Hepatocyte (in vitro differentiated cells): ENCODE measurements around the gene CHRM2. TPM values are rescaled to one million over a fixed set of nuclear protein-coding genes. Genes with fewer than 3 reads are reported as not detected.

Experiments
- DNase-seq: peaks from one replicate; pipeline ENCODE4 v3.0.0-alpha.2; 2016; ENCODE audit warnings: low spot score
- H2AFZ ChIP-seq: fragments of 200-600 bp; sonication (generic); 2 replicates; pipeline ENCODE4 v1.6.0; 2016; ENCODE audit warnings: antibody characterized with exemption, mild to moderate bottlenecking
- H3K27ac ChIP-seq: fragments of 200-600 bp; sonication (generic); 2 replicates; pipeline ENCODE4 v1.5.1; 2016; ENCODE audit warnings: mild to moderate bottlenecking
- H3K27me3 ChIP-seq: fragments of 200-600 bp; sonication (generic); 2 replicates; pipeline ENCODE4 v1.6.1; 2016
- H3K36me3 ChIP-seq: fragments of 200-600 bp; sonication (generic); replicated peaks from 2 replicates; pipeline ENCODE4 v1.5.1; 2016; ENCODE audit warnings: low read depth; ENCODE audit not compliant: insufficient read depth
- H3K4me1 ChIP-seq: fragments of 200-600 bp; sonication (generic); 2 replicates; pipeline ENCODE4 v1.5.1; 2016; ENCODE audit warnings: mild to moderate bottlenecking, moderate library complexity; ENCODE audit not compliant: insufficient read depth
- H3K4me2 ChIP-seq: fragments of 200-600 bp; sonication (generic); 2 replicates; pipeline ENCODE4 v1.6.0; 2016
- H3K4me3 ChIP-seq: fragments of 200-600 bp; sonication (generic); 2 replicates; pipeline ENCODE4 v1.5.1; 2016; ENCODE audit warnings: mild to moderate bottlenecking
- H3K79me2 ChIP-seq: fragments of 200-600 bp; sonication (generic); 2 replicates; pipeline ENCODE4 v1.6.0; 2017; ENCODE audit warnings: mild to moderate bottlenecking
- H3K9me2 ChIP-seq: fragments of 200-600 bp; sonication (generic); replicated peaks from 2 replicates; pipeline ENCODE4 v1.6.0; 2017; ENCODE audit warnings: mild to moderate bottlenecking; ENCODE audit not compliant: insufficient read depth
- H3K9me3 ChIP-seq: fragments of 200-600 bp; sonication (generic); 2 replicates; pipeline ENCODE4 v1.5.1; 2016; ENCODE audit warnings: low read depth, mild to moderate bottlenecking
- H4K20me1 ChIP-seq: fragments of 200-600 bp; sonication (generic); 2 replicates; pipeline ENCODE4 v1.6.0; 2016; ENCODE audit warnings: mild to moderate bottlenecking; ENCODE audit not compliant: insufficient read depth, poor library complexity, severe bottlenecking
- CTCF ChIP-seq: fragments of 200-600 bp; sonication (generic); IDR thresholded peaks from 2 replicates; pipeline ENCODE4 v1.5.1; 2016; ENCODE audit warnings: antibody characterized with exemption, mild to moderate bottlenecking; ENCODE audit not compliant: poor library complexity
- EZH2 ChIP-seq: fragments of 200-600 bp; sonication (generic); IDR thresholded peaks from 2 replicates; pipeline ENCODE4 v1.6.1; 2016; ENCODE audit warnings: antibody characterized with exemption, mild to moderate bottlenecking, borderline replicate concordance
- EZH2phosphoT487 ChIP-seq: fragments of 200-600 bp; sonication (generic); IDR thresholded peaks from one replicate; pipeline ENCODE4 v1.6.1; 2018; ENCODE audit warnings: antibody characterized with exemption, mild to moderate bottlenecking, low read depth, moderate library complexity; ENCODE audit not compliant: unreplicated experiment, severe bottlenecking
- WGBS: methylation state at CpG from one replicate; pipeline ENCODE4 v1.1.6; 2016; ENCODE audit warnings: low lambda C conversion rate; ENCODE audit errors: missing lambda C conversion rate; 5-methylcytosine and 5-hydroxymethylcytosine counted together
- polyA plus RNA-seq: library from polyadenylated mRNA; unstranded; fragments of >200 nt; fragmentation: Nextera tagmentation; extraction: Ambion mirVana; gene quantifications from 2 replicates; pipeline ENCODE4 v1.2.1, GENCODE V29; 2016
- total RNA-seq: library from RNA; depleted of rRNA; stranded (reverse); fragments of >200 nt; gene quantifications from 2 replicates; pipeline ENCODE4 v1.2.3, GENCODE V29; 2014

The CHRM2 gene
- total and polyA plus RNA-seq, 2 experiments from 2014 or later = 2.3 to 5.3 TPM

DNA sequence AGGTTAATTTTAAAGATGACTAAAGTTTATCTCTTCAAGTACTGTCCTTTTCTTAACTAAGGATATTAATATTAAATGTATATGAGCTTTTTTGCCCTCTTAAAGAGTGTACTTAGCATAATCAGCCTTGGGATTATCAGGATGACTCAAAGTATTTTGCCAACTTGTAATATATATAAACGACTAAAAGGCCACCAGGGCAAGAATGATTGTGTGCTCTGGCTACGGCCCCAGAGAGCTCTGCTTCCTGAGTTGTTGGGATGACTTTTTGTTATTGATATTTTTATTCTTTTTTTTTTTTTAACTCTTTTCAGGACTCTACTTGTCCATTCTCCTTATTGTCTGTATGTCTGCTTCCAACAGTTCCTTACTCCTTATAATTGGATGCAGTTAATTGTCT is 14.8 kb upstream of the CHRM2 start:
- H3K79me2 ChIP-seq = no peaks in the 10 kb centered on the region
- no peaks in the 10 kb centered on the region for H3K4me1 ChIP-seq
- no peak overlapping the region for H2AFZ ChIP-seq
- TF ChIP-seq CTCF (no peak), EZH2phosphoT487 (no peak), EZH2 (no peak)
- H3K9me3 ChIP-seq = no peaks in the 10 kb centered on the region
- WGBS = 55% methylated on average over 2 of the region's 2 CpGs
- H4K20me1 ChIP-seq = no peaks in the 10 kb centered on the region
- no peak overlapping the region for H3K4me2 ChIP-seq
- no peaks in the 10 kb centered on the region for H3K27me3 ChIP-seq
- no peak overlapping the region for H3K27ac ChIP-seq
- DNase-seq = no peak
- no peaks in the 10 kb centered on the region for H3K36me3 ChIP-seq
- H3K4me3 ChIP-seq = no peak overlapping the region
- H3K9me2 ChIP-seq = no peaks in the 10 kb centered on the region

- H3K4me1 ChIP-seq = no peaks in the 10 kb centered on the region
- H3K4me3 ChIP-seq = no peak overlapping the region
- H3K9me2 ChIP-seq = no peaks in the 10 kb centered on the region
- no peak overlapping the region for H2AFZ ChIP-seq
- H3K9me3 ChIP-seq = no peaks in the 10 kb centered on the region
- peaks cover 8% of the 10 kb centered on the region for H3K27me3 ChIP-seq
- no peaks in the 10 kb centered on the region for H4K20me1 ChIP-seq
- no peak overlapping the region for H3K4me2 ChIP-seq
- 59% methylated on average over 3 of the region's 3 CpGs for WGBS
- no peak overlapping the region for H3K27ac ChIP-seq
- no peaks in the 10 kb centered on the region for H3K79me2 ChIP-seq
- no peak for TF ChIP-seq CTCF
- no peak for TF ChIP-seq EZH2phosphoT487
- TF ChIP-seq EZH2 = no peak
- DNase-seq = peak; percentile 23
- H3K36me3 ChIP-seq = no peaks in the 10 kb centered on the region
These were observed 10.9 kb upstream of the CHRM2 start for GRCh38 chr7:136857573-136857972.

GRCh38 chr7:136859803-136860202 is 8.6 kb upstream of the CHRM2 start:
- Histone ChIP-seq H3K4me3 (no peak overlapping the region), H4K20me1 (no peaks in the 10 kb centered on the region), H3K36me3 (no peaks in the 10 kb centered on the region), H3K4me1 (no peaks in the 10 kb centered on the region), H3K9me3 (no peaks in the 10 kb centered on the region), H2AFZ (no peak overlapping the region), H3K27me3 (peaks cover 8% of the 10 kb centered on the region), H3K9me2 (no peaks in the 10 kb centered on the region), H3K27ac (no peak overlapping the region), H3K4me2 (no peak overlapping the region), H3K79me2 (no peaks in the 10 kb centered on the region)
- no peak for TF ChIP-seq CTCF
- no peak for DNase-seq
- WGBS = 43% methylated on average over 1 of the region's 1 CpG

DNA sequence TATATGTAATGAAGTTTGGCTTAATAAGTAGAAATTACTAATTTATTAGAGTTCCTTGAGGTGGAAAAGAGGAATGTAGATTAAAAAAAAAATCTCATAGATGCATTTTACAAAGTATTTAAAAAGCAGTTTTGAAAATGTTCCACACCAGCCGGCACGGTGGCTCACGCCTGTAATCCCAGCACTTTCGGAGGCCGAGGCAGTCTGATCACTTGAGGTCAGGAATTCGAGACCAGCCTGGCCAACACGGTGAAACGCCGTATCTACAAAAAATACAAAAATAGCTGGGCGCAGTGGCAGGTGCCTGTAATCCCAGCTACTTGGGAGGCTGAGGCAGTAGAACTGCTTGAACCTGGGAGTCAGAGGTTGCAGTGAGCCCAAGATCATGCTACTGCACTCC is 3.2 kb upstream of the CHRM2 start:
- H4K20me1 ChIP-seq = no peaks in the 10 kb centered on the region
- TF ChIP-seq EZH2 = no peak
- TF ChIP-seq CTCF = no peak
- no peak for TF ChIP-seq EZH2phosphoT487
- WGBS = 91% methylated on average over 10 of the region's 10 CpGs
- H2AFZ ChIP-seq = no peak overlapping the region
- H3K4me2 ChIP-seq = no peak overlapping the region
- H3K9me3 ChIP-seq = no peaks in the 10 kb centered on the region
- H3K36me3 ChIP-seq = no peaks in the 10 kb centered on the region
- no peak overlapping the region for H3K27ac ChIP-seq
- H3K9me2 ChIP-seq = no peaks in the 10 kb centered on the region
- no peak overlapping the region for H3K4me3 ChIP-seq
- H3K4me1 ChIP-seq = peaks cover 6% of the 10 kb centered on the region
- H3K79me2 ChIP-seq = no peaks in the 10 kb centered on the region
- H3K27me3 ChIP-seq = peaks cover 47% of the 10 kb centered on the region
- DNase-seq = no peak
